Stimulated activated naive CD8-positive, alpha-beta T cell treated with anti-CD3 and anti-CD28 coated beads, Interleukin-15, amount 100 ng/mL, for 72 hours (primary cell): ENCODE results near the gene MMRN2.
"Not testable (repeated sequence)": the region's sequence is repeated elsewhere in the genome, so short reads cannot be mapped to it uniquely, and the experiment has no call there.

Experiments
- ATAC-seq: fragments of 150-1000 bp; cut with Tn5 transposase; 2 replicates; pipeline ENCODE4 v1.10.0; 2021; ENCODE audit warnings: mild to moderate bottlenecking, moderate library complexity
- DNase-seq, 2 donors: peaks; one replicate each; pipeline ENCODE4 v3.0.0; 2021 to 2022
- H3K27ac Mint-ChIP-seq, 2 donors: one replicate each; pipeline ENCODE4 v1.8.0; 2022; ENCODE audit warnings: mild to moderate bottlenecking in 2 of 2, mixed read lengths in 2 of 2, moderate library complexity in 2 of 2
- H3K27me3 Mint-ChIP-seq: one replicate; pipeline ENCODE4 v1.8.0; 2022; ENCODE audit warnings: mixed read lengths
- H3K4me1 Mint-ChIP-seq: one replicate; pipeline ENCODE4 v1.8.0; 2022; ENCODE audit warnings: mild to moderate bottlenecking, mixed read lengths
- H3K4me3 Mint-ChIP-seq, 2 donors: one replicate each; pipeline ENCODE4 v1.8.0; 2022; ENCODE audit warnings: mild to moderate bottlenecking in 2 of 2, mixed read lengths in 2 of 2, moderate library complexity in 1 of 2
- H3K9me3 Mint-ChIP-seq, 2 donors: one replicate each; pipeline ENCODE4 v1.8.0; 2022; ENCODE audit warnings: mixed read lengths in 2 of 2

Gene MMRN2

GRCh38 chr10:86957471-86958115 lies at the start of gene MMRN2:
Gene MMRN2 (minus strand): TSS chr10:86957615. CDS start chr10:86957541, 74 bp downstream.
- Mint-ChIP-seq H3K4me1 (peaks cover 5% of the 10 kb centered on the region), H3K4me3 (no peak within 1 kb of the TSS), H3K9me3 (peaks cover under 1 to 14% of the 10 kb centered on the region in 2 donors), H3K27ac (peak within 1 kb of the TSS in 1 of 2 donors; percentile 76), H3K27me3 (no peaks in the 10 kb centered on the region)
- no peak for ATAC-seq
- no peak for DNase-seq

GRCh38 chr10:87007124-87007523 lies 49.7 kb upstream of the MMRN2 start:
- DNase-seq, H3K4me1 Mint-ChIP-seq, ATAC-seq, H3K9me3 Mint-ChIP-seq, H3K27ac Mint-ChIP-seq, H3K4me3 Mint-ChIP-seq, H3K27me3 Mint-ChIP-seq: not testable (repeated sequence)

- Mint-ChIP-seq H3K4me1 (no peaks in the 10 kb centered on the region), H3K9me3 (no peaks in the 10 kb centered on the region), H3K27ac (no peak overlapping the region), H3K27me3 (no peaks in the 10 kb centered on the region), H3K4me3 (no peak overlapping the region)
- ATAC-seq, result no peak
- DNase-seq, result no peak
Observed at GRCh38 chr10:87000491-87000890, 43.1 kb upstream of the MMRN2 start.

- H3K27me3 Mint-ChIP-seq, ATAC-seq, H3K4me3 Mint-ChIP-seq, H3K9me3 Mint-ChIP-seq, H3K4me1 Mint-ChIP-seq, H3K27ac Mint-ChIP-seq, DNase-seq: not testable (repeated sequence)
Observed at GRCh38 chr10:86999802-87000403, 42.5 kb upstream of the MMRN2 start.

- Mint-ChIP-seq H3K4me3 (no peak overlapping the region), H3K4me1 (no peaks in the 10 kb centered on the region), H3K9me3 (no peaks in the 10 kb centered on the region), H3K27me3 (peaks cover 15% of the 10 kb centered on the region), H3K27ac (no peak overlapping the region)
- DNase-seq, result no peak
- no peak for ATAC-seq
Observed at GRCh38 chr10:86992929-86993328, 35.5 kb upstream of the MMRN2 start.

GRCh38 chr10:86992456-86992855 lies 35.0 kb upstream of the MMRN2 start:
- ATAC-seq (no peak), DNase-seq (no peak)
- Mint-ChIP-seq H3K4me1 (no peaks in the 10 kb centered on the region), H3K9me3 (no peaks in the 10 kb centered on the region), H3K27me3 (peaks cover 15% of the 10 kb centered on the region), H3K27ac (no peak overlapping the region), H3K4me3 (no peak overlapping the region)

GRCh38 chr10:86991362-86991761 lies 33.9 kb upstream of the MMRN2 start:
- not testable (repeated sequence) for H3K4me3 Mint-ChIP-seq, H3K4me1 Mint-ChIP-seq, H3K27ac Mint-ChIP-seq, H3K9me3 Mint-ChIP-seq, ATAC-seq, DNase-seq
- H3K27me3 Mint-ChIP-seq, result peaks cover 15% of the 10 kb centered on the region

- Mint-ChIP-seq H3K4me3 (no peak overlapping the region), H3K9me3 (no peaks in the 10 kb centered on the region), H3K4me1 (no peaks in the 10 kb centered on the region), H3K27ac (no peak overlapping the region), H3K27me3 (peaks cover 15% of the 10 kb centered on the region)
- ATAC-seq (no peak), DNase-seq (no peak)
Observed at GRCh38 chr10:86988520-86988919, 31.1 kb upstream of the MMRN2 start.

GRCh38 chr10:86984498-86984897 lies 27.1 kb upstream of the MMRN2 start:
- H3K9me3 Mint-ChIP-seq, H3K4me3 Mint-ChIP-seq, H3K27ac Mint-ChIP-seq, H3K27me3 Mint-ChIP-seq, H3K4me1 Mint-ChIP-seq, ATAC-seq, DNase-seq: not testable (repeated sequence)

GRCh38 chr10:86981716-86982115 lies 24.3 kb upstream of the MMRN2 start:
- Mint-ChIP-seq H3K27ac (no peak overlapping the region), H3K27me3 (no peaks in the 10 kb centered on the region), H3K9me3 (no peaks in the 10 kb centered on the region), H3K4me1 (no peaks in the 10 kb centered on the region), H3K4me3 (no peak overlapping the region)
- DNase-seq (no peak), ATAC-seq (no peak)

- not testable (repeated sequence) for H3K9me3 Mint-ChIP-seq, DNase-seq, H3K4me1 Mint-ChIP-seq, H3K4me3 Mint-ChIP-seq, H3K27me3 Mint-ChIP-seq, H3K27ac Mint-ChIP-seq, ATAC-seq
Observed at GRCh38 chr10:86981020-86981419, 23.6 kb upstream of the MMRN2 start.

GRCh38 chr10:86979977-86980448 lies 22.6 kb upstream of the MMRN2 start:
- no peaks in the 10 kb centered on the region for H3K27me3 Mint-ChIP-seq
- H3K4me3 Mint-ChIP-seq, result no peak overlapping the region
- no peaks in the 10 kb centered on the region for H3K4me1 Mint-ChIP-seq
- no peak for DNase-seq
- H3K27ac Mint-ChIP-seq, result no peak overlapping the region
- H3K9me3 Mint-ChIP-seq, result no peaks in the 10 kb centered on the region
- ATAC-seq, result no peak

GRCh38 chr10:86979296-86979818 lies 21.9 kb upstream of the MMRN2 start:
- no peak for DNase-seq
- ATAC-seq, result no peak
- Mint-ChIP-seq H3K27me3 (no peaks in the 10 kb centered on the region), H3K27ac (no peak overlapping the region), H3K4me3 (no peak overlapping the region), H3K9me3 (no peaks in the 10 kb centered on the region), H3K4me1 (no peaks in the 10 kb centered on the region)

- not testable (repeated sequence) for H3K27ac Mint-ChIP-seq, H3K9me3 Mint-ChIP-seq, H3K4me3 Mint-ChIP-seq, ATAC-seq, DNase-seq, H3K27me3 Mint-ChIP-seq, H3K4me1 Mint-ChIP-seq
Observed at GRCh38 chr10:86978457-86978856, 21.0 kb upstream of the MMRN2 start.

- ATAC-seq (no peak), DNase-seq (no peak)
- peaks cover 6% of the 10 kb centered on the region for H3K27me3 Mint-ChIP-seq
- H3K9me3 Mint-ChIP-seq, result no peaks in the 10 kb centered on the region
- no peak overlapping the region for H3K4me3 Mint-ChIP-seq
- H3K4me1 Mint-ChIP-seq, result peaks cover 12% of the 10 kb centered on the region
- no peak overlapping the region for H3K27ac Mint-ChIP-seq
Observed at GRCh38 chr10:86976362-86977056, 19.1 kb upstream of the MMRN2 start.

GRCh38 chr10:86974484-86974883 lies 17.1 kb upstream of the MMRN2 start:
- H3K9me3 Mint-ChIP-seq, result no peaks in the 10 kb centered on the region

More at GRCh38 chr10:86974484-86974883, 17.1 kb upstream of the MMRN2 start:
- Mint-ChIP-seq H3K4me3 (no peak overlapping the region), H3K27me3 (peaks cover 7% of the 10 kb centered on the region), H3K4me1 (peaks cover 29% of the 10 kb centered on the region), H3K27ac (no peak overlapping the region)
- no peak for ATAC-seq
- no peak for DNase-seq
